HG02759 (cell line): Measurements from ENCODE around the gene PICK1.

Experiments
- ATAC-seq: cut with Tn5 transposase; IDR thresholded peaks from one replicate; pipeline ENCODE4 v1.9.1; 2021; ENCODE audit warnings: mild to moderate bottlenecking, moderate library complexity; ENCODE audit not compliant: unreplicated experiment

The PICK1 gene

GRCh38 chr22:38086001-38086845, 29.0 kb downstream of the PICK1 start:
- ATAC-seq = no peak

DNA sequence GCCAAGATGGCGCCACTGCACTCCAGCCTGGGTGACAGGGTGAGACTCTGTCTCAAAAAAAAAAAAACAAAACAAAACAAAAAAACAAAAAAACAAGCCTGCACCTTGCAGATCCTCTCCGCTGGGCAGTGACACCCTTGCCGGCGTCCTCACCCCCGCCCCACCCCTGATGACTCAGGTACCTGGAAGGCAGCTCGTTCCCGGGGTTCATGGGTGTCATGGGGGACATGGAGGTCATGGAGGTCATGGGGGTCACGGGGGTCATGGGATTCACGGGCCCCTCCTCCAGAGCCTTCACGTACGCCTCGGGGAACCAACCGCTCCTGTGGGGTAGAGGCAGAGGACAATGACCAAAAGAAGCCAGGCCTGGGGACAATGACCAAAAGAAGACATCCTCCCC, 29.7 kb downstream of the PICK1 start:
- ATAC-seq = no peak

DNA sequence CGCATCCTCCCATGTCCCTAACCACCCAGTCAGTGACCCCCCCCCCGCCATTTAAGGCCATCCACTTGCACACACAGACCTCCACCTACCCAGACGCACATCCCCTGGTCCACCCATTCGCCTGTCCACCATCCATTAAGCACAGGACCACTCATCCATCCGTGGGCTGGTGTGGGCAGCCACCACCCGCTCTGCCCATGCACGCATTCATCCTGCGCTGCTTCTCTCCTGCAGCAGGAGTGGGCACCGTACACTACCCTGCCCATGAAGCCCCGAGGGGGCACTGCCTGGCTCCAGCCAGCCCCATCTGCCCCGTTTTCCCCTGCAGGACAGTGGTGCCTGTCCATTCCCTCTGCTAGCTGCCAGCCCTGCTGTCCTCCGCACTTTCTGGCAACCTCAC, 30.7 kb downstream of the PICK1 start:
- ATAC-seq = no peak

DNA sequence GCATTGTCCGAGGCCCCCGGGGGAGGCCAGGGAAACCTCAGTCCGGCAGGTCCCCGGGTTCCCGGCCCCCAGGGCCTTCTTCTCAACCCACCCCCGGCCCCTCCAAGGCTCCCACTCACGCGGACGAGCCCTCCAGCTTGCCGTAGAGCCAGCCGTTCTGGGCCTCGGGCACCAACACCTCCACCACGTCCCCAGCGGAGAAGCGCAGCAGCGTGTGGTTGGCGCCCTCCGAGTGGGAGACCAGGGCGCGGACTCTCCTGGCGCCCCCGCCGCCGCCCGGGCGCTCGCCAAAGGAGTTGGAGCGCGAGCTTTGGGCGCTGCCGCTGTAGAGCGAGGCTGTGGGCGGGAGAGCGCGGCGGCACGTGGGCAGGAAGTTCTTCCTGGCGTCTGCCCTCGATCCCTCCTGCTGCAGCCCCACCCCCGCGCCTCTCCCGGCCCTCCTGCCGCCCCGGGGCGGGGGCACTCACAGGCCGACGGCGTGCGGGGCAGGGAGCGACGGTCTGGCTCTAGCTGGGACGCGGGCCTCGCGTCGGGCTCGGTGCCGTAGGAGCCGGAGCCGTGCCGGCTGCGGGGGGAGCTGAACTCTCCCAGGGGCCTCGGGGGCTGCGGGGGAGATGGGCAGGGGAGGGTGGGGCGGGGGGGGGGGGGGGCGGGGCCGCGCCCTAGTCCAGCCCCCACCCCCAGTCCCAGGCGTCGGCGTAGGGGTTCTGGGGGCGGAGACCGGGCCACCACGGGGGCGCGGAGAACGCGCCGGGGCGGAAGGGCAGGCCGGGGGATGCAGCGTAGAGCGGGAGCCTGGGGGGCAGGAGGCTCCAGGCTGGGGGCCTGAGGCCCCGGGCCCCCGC, 31.6 kb downstream of the PICK1 start:
- ATAC-seq = no peak

DNA sequence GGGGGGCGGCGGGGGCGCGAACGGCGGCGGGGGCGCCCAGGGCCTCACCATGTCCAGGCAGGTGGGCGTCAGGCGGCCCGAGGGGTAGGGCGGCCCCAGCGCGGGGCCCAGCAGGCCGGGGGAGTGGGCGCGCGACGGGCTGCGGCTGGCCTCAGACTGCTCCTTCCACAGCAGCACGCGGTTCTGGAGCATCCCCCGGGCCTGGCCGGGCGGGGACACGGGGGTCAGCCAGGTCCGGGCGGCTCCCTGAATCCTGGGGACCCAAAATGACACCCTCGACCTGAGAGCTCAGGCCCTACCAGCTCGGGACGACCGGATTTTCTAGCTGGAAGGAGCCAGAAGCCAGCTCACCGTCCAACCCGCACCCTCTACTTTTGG, 32.3 kb downstream of the PICK1 start:
- no peak for ATAC-seq

DNA sequence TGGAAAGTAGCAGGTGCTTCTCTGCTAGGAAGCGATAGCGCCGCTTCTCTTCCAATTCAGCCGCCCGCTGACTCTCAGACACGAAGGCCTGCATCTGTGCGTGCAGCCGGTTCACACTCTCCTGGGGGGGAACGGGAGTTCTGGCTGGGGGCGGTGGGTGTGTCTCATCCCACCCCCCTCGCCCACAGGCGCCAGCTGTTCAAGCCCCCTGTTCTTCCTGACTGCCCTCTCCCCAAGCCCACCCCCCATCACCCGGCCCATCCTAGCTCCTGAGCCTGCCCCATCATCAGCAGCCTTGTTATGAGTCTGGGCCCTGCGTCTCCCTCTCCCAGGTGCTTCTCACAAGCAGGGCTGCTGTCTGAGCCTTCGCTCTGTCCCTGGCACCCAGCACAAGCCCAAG, 39.9 kb downstream of the PICK1 start:
- ATAC-seq = no peak

GRCh38 chr22:38097557-38098409, 40.6 kb downstream of the PICK1 start:
- no peak for ATAC-seq

DNA sequence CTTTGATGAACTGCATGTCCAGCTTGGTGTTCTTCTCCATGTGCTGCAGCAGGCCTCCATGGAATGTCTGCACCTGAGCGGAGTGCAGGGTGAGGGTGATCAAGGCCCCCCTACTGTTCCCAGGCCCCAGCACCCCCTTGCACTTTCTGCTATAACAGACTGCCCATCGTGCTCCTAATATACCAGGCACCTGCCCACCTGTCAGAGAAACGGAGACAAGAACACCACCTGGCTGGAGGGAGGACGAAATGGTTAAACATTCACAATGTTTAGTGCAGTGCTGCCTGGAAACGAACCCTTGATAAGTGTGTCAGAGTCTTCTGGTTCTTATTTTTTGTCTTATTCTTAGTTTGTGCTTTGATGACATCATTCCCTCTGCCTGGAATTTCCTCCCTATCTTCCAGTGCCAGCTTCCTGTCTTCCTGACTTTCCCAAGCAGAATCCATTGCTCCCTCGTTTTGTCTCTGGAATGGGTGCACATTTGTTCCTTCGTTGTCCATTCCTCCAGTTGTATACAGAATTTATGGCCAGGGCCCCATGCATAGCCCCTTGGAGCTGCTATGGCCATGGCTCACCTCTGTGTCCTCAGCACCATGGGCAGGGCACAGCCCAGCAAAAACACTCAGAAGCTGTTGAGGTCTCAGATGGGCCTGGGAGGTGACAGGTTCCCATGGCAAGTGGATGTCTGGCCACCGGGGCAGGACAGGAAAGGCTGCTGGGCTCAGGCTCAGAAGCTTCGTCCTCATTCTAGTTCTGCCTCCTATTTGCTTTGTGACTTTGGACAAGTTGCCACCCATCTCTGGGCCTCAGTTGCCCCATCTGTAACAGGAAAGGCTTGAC, 41.4 kb downstream of the PICK1 start:
- ATAC-seq = no peak

GRCh38 chr22:38103641-38104040, 46.4 kb downstream of the PICK1 start:
- ATAC-seq = no peak

GRCh38 chr22:38104084-38104483, 46.9 kb downstream of the PICK1 start:
- no peak for ATAC-seq

DNA sequence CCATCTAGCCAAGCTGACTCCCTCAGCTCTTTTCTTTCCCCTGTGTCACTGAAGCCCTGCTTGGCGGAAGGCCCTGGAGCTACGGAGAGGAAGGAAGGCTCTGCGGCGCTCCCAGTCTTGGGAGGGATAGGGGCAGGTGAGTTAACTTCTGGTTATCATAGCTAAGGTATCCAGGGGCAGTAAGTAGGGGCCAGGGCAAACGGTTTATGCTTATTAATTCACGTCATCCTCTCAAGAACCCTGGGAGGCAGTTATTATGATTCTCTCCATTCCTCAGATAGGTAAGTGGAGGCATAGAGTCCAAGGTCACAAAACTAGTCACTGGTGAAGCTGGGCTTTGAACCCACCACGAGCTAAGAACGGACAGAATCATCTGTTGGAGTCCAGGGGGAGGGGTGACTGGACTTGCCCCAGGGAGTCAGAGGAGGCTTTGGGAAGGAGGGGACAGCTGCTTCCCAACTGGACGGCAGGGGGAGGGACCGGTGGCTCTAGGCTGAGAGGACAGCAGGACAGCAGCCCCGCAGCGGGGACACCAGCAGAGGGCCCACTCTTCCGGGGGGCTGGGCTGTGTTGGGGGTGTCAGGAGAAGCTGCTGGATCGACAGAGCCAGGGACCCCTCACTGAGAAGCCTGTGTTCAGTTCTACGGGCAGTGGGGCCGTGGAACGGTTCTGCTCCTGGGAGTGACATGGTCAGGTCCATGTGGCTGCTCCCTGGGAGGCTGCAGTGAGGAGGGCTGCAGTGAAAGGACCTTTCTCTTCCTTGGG, 49.8 kb downstream of the PICK1 start:
- no peak for ATAC-seq

DNA sequence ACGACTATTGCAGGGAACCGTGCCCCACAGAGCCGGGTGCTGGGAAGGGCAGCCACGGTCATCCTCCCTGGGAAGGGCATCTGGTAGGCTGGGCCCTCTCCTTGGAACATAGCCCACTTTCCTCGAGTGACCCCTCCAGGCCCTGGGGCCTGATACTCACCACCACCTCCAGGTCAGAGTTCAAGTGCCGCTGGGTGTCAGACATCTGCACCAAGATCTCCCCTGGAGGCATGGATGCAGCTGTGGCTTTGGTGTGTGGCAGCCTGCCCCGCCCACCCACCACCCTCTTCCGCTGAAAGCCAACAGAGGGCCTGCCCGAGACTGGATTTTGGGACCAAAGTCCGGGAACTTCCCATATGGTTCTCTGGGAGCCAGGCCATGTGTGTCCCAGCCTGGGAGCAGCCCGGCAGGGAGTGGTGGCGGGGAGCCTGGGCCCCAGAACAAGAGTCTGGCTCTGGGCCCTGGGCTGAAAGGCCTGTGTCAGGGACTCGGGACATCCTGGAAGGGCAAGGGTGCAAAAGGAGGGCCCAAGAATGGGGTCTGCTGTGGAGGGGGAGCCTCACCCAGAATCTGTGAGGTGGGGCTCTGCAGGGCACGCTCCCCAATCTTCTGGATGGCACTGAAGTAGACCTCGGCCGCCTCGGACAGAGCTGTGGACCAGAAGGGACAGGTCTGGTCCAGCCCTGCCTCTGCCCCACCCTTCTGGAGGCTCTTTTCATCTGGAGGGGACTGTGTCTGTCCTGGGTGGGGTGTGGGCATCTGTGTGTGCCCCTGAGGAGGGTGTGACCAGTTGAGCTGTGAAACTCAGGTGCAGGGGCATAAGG, 50.7 kb downstream of the PICK1 start:
- no peak for ATAC-seq

- no peak for ATAC-seq
These were observed 51.5 kb downstream of the PICK1 start for GRCh38 chr22:38108561-38109319.

GRCh38 chr22:38109371-38110001, 52.3 kb downstream of the PICK1 start:
- ATAC-seq = no peak

GRCh38 chr22:38110008-38110862, 53.0 kb downstream of the PICK1 start, which contains the start of gene BAIAP2L2:
Gene BAIAP2L2 (minus strand): TSS chr22:38110684. CDS start chr22:38110525, 159 bp downstream.
- ATAC-seq = no peak
